Measurements from ENCODE around the gene MGME1. TPM values are rescaled to one million over a fixed set of nuclear protein-coding genes. Genes with fewer than 3 reads are reported as not detected.

MGME1 gene
- total and polyA plus RNA-seq, 8 donors = 13.3 to 41.4 (median 35.4) TPM

- Histone ChIP-seq H3K36me3 (no peaks in the 10 kb centered on the region), H3K27me3 (no peaks in the 10 kb centered on the region), H3K9me3 (no peaks in the 10 kb centered on the region), H3K27ac (no peak overlapping the region), H3K4me3 (no peak overlapping the region), H3K4me1 (no peaks in the 10 kb centered on the region)
- no peak for TF ChIP-seq CTCF (IDR thresholded peaks at IDR 0.05)
- no peak for DNase-seq
- ATAC-seq = no peak
- intact Hi-C loops (cut with DNase I) = no loop called here
These were observed 62.2 kb downstream of the MGME1 start for GRCh38 chr20:18031050-18031449.

- H3K36me3 ChIP-seq = no peaks in the 10 kb centered on the region
- no peak for TF ChIP-seq CTCF (IDR thresholded peaks at IDR 0.05)
- no peaks in the 10 kb centered on the region for H3K9me3 ChIP-seq
- no peak overlapping the region for H3K27ac ChIP-seq
- no peak for DNase-seq
- no peaks in the 10 kb centered on the region for H3K4me1 ChIP-seq
- intact Hi-C loops (cut with DNase I) = no loop called here
- H3K4me3 ChIP-seq = no peak overlapping the region
- ATAC-seq = no peak
- H3K27me3 ChIP-seq = no peaks in the 10 kb centered on the region
These were observed 63.2 kb downstream of the MGME1 start for GRCh38 chr20:18031888-18032509.

- ATAC-seq (no peak), DNase-seq (no peak)
- Histone ChIP-seq H3K27me3 (no peaks in the 10 kb centered on the region), H3K9me3 (no peaks in the 10 kb centered on the region), H3K36me3 (no peaks in the 10 kb centered on the region), H3K4me3 (no peak overlapping the region), H3K27ac (no peak overlapping the region), H3K4me1 (no peaks in the 10 kb centered on the region)
- no peak for TF ChIP-seq CTCF (IDR thresholded peaks at IDR 0.05)
- intact Hi-C loops (cut with DNase I) = no loop called here
These were observed 64.4 kb downstream of the MGME1 start for GRCh38 chr20:18032977-18033892.

GRCh38 chr20:18034039-18034438 is 65.2 kb downstream of the MGME1 start:
- intact Hi-C loops (cut with DNase I) = no loop called here
- no peak overlapping the region for H3K27ac ChIP-seq

More at GRCh38 chr20:18034039-18034438, 65.2 kb downstream of the MGME1 start:
- Histone ChIP-seq H3K4me3 (no peak overlapping the region), H3K4me1 (no peaks in the 10 kb centered on the region), H3K36me3 (no peaks in the 10 kb centered on the region), H3K27me3 (no peaks in the 10 kb centered on the region), H3K9me3 (no peaks in the 10 kb centered on the region)
- TF ChIP-seq CTCF (IDR thresholded peaks at IDR 0.05) = no peak
- ATAC-seq = no peak
- no peak for DNase-seq

Data from left lung (tissue), 10 donors.